Central memory CD4-positive, alpha-beta T cell (primary cell): ENCODE measurements around the gene GRK5.

ENCODE experiments used
- DNase-seq: peaks from one replicate; pipeline ENCODE4 v3.0.0; 2022

GRK5 gene

DNA sequence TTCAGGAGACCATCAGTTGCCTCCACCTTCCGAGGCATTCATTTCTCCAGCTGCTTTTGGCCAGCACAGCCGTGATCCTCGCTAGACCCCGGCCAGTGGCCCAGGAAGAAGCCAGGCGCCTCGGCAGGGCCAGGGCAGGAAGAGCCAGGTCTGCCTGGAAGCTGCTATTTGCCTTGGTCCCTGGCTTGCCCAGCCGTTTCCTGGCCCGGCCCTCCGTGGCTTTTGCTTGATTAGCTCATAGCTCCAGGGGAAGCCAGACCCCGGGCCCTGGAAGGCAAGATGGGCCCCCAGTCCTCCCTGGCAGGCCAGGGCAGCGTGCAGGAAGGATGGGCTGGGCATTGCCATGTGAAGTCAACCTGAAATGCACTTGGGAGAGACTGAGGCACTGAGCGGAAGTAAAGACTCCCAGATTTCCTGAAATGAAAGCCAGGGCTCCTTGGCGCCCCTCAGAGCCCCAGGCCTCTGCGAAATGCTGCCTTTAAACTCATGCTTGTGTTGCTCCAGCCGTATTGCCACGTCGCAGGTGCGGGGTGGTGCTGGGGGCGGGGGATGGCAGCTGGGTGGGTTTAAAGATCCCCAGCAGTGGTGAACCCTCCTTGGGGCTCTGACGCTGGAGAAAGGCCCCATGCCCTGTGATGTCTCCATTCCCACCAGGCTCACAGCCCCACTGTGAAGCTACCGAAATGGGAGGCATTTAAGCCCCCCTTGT lies 160.6 kb downstream of the GRK5 start:
- no peak for DNase-seq

DNA sequence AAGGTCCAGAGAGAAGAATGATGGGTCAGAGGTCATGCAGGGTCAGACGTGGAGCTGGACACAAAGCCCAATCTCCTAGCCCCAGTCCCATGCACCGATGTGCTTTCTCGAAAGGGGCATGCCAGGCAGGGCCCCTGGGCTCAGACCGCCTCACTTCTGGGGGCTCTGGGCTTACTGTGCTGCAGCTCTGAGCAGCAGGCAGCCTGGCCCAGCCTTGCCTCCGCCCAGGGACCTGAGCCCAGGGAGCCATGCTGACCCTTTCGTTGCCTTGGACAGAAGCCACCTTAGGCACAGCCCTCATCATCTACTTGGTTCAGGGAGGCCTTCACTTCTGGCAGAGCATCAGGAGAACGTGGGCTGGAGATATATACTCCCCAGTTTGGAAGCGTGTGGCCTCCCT lies 161.2 kb downstream of the GRK5 start:
- no peak for DNase-seq

DNA sequence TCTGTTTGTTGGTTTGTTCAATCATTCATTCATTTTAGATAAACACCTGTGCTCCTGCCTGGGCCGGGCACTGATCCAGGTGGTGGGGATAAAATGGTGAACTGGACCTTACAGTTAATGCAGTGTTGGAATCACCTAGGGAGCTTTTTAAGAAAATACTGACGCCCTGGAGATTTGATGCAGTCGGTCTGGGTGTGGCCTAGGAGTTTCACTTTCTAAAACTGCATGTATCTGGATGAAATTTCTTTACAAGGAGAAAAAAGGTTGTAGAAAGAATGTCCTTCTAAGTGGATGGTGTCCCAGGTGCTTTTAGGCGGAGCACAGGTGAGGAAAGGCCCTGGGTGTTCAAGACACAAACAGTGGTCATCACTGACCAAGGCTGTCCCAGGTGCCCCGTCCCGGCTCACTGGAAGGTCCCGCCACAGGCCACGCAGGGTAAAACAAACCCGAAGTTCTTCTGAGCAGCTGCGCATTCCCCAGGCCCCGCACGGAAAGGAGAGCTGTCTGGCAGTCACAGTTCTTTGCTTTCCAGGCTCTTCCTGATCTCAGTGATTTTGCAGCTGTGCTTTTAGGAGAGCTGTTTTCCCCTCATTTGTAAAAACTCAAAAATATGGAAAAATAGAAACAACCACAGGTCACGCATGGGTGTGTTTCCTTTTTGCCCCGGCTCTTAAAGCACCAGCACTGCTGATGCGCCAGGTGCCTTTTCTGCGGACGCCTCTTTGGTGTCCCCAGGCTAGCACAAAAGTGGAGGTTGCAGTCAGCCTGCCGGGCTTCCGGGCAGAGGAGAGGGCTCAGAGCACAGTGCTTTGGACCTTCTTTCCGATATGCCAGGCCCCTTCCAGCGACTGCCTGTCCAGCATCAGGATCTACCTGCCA lies 161.9 kb downstream of the GRK5 start:
- DNase-seq: no peak

DNA sequence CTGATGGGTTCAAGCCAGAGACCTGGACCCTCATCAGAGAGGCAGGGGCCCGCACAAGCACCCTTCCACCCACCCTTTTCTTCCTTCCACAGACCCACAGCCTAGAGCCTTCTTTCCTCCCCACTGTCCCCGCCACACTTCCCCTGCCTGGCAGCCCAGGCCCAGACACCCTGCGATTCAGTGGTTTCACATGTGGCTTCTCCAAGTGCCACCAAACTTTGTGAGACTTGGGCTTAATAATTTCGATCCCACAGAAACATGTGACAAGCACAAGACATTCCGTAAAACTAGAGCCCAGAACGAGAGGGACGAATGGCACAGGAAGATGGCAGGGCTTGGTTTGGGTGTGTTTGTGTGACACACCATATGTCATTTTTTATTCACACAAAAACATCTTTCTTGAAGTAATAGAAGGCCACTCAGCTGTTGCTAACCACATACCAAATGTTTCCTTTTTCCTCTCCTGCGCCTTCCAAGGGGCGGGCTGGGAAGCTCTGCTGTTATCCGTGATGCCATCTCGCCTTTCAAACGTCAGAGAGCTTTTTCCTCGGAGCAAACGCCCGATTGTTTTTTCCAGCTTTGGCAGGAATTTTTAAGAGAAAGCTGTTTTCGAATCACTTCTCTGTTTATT lies 162.9 kb downstream of the GRK5 start:
- DNase-seq: no peak

DNA sequence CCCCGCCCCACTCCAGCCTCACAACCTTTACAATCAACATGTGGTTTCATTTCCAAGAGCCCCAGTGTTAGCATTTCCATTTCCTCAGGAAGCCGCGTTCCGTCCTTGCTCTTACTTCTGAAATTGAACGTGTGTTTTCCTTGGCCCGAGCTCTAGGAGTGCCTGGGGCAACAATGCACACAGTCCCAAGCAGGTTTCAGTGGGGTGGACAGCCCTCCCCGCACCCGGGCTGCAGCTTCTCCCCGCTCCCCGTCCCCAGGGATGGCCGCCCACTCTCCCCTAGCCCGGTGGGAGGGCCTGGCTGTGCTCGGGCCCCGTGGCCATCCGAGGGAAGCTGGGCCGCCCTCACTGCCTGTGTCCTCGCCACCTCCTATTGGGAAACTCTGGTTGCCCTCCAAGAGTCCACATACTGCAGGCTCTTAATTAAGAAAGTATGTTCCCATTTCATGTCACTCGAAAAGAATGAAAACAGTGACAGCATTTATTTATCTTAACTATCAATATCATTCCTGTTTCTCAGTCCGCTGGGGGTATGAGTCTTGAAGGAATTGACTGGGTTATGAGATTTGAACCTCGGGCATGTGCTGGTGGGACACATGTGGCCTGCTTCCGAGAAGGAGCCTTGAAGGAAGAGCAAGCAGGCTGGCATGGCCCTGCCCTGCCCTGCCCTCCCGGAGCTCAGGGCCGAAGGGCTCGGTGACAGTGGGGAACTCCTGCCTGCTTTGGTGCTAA lies 163.8 kb downstream of the GRK5 start:
- no peak for DNase-seq

DNA sequence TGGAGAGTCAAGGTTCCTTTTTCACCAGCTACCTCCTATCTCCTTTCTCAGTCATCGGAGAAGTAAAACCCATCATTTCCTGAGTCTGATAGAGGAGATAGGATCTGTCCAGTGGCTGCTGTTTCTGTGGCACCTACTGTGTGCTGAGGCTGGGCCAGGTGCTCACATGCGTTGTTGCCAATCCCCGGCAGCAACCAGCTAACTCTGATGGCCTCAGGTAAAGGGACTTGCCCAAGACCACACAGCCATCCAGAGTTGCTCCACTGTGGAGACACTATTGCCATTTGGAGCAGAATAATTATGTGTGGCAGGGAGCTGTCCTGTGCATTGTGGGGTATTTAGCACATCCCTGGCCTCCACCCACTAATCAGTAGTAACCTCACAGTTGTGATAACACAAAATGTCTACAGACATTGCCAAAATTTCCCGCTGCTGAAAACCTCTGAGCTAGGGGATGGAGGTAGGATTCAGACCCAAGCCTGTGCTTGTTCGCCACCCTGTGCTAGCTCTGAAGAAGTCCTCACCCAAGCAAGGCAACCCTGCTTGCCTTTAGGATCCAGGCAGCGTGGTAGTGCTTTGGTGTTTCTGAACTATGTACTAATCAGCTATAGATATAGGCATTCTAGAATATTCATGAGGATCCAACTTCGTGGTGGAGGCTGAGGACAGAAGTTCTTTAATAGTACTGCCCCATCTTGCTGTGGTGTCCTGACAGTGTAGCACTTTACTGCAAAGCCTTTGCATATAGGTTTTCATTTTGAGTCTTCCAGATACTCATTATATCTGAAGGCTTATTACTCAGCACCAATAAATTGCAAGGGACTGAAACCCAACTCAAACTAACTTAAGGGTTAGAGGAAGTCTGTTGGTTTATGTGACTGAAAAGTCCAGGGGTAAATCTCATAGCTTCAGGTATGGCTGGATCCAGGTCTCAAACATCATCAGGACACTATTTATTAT lies 164.6 kb downstream of the GRK5 start:
- no peak for DNase-seq

DNA sequence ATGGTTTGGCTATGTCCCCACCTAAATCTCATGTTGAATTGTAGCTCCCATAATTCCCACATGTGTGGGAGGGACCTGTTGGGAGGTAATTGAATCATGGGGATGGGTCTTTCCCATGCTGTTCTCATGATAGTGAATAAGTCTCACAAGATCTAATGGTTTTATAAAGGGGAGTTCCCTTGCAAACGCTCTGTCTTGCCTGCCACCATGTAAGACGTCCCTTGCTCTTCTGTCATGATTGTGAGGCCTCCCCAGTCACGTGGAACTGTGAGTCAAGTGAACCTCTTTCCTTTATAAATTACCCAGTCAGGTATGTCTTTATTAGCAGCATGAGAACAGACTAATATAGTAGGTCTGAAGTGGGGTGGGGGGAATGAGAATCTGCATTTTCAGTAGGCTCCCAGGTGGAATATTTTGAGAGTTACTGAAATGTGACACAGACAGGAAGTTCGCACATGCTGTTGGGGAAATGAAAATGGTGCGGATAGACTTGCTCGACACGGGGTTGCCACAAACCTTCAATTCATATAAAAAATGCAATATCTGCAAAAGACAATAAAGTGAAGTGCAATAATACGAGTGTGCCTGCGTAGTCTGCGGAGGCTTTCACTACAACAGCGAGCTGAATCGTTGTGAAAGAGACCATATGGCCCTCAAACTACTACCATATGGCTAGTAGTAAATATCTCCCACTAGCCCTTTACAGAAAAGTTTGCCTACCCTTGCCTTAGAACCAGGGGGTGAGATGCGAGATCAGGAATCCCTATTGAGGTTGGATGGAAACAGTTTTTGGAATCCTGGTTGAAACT lies 166.1 kb downstream of the GRK5 start:
- no peak for DNase-seq

DNA sequence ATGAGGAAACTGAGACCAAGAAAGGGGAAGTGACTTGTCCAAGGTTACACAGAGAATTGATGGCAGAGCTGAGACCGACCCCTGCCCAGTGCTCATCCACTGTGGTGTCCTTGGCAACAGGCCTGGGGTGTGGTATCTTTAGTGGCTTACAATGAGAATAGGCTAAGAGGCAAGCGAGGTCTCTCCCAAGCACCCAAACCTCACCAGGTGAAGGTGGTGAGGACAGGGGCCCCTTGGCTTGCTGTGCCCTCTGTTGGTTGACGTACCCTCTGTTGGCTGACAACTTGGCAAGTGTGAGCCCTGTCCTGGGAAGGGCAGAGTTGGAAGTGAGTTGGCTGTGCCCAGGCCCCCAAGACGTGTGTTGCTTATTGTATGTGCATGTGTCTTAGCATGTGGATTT lies 166.9 kb downstream of the GRK5 start:
- no peak for DNase-seq

DNA sequence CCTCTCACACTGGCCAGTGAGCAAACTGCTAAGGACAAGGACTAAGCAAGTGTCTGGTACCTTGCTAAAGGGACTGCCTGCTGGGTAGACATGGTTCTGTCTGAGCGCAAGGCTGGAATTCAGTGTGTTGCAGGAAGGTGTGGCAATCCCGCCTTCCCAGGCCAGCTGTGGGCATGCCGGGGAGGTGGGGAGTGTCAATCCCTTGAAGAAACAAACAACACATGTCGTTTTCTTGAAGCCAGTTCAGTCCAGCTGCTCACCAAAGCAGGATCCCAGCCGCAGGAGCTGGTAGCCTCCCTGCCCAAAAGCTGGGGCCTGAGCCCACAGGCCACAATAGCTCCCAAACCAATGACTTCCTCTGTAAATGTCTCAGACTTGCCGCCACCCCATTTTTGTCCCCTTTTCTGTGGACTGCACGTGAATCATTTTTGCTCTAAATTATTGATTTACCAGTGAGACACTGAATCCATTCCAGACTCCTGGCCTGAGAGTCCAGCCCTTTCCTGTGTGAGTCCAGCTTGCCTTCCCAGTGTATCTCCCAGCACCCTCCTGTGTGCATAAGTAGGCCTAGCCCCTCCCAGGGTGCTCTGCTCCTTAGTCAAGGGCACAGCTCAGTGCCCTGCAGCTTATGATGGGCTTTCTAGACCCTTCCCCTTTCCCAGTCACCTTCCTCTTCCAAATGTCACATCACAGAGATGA lies 168.4 kb downstream of the GRK5 start:
- DNase-seq: no peak

DNA sequence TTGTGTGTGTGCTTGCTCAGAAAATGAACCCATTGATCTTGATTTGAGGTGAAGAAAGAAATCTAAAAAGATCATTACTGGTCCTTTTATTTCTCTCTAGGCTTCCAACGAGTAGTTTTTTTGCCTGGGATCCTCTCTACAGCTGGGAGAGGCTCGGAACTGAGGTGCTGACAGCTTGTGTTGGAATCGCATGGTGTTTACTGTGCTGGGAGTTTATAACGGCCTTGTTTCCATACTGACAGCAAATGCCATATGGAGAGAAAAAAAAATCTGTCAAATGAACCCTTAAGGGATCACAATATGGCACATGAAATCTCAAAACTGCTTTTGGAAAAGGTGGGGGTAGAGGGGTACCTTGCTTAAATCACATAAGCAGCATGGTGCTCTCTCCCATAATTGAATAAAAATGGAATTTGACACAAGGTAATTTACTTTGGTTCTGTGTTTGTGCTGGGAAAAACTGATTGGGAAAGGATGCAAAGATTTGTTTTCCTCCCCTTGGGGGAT lies 170.1 kb downstream of the GRK5 start:
- DNase-seq: no peak

DNA sequence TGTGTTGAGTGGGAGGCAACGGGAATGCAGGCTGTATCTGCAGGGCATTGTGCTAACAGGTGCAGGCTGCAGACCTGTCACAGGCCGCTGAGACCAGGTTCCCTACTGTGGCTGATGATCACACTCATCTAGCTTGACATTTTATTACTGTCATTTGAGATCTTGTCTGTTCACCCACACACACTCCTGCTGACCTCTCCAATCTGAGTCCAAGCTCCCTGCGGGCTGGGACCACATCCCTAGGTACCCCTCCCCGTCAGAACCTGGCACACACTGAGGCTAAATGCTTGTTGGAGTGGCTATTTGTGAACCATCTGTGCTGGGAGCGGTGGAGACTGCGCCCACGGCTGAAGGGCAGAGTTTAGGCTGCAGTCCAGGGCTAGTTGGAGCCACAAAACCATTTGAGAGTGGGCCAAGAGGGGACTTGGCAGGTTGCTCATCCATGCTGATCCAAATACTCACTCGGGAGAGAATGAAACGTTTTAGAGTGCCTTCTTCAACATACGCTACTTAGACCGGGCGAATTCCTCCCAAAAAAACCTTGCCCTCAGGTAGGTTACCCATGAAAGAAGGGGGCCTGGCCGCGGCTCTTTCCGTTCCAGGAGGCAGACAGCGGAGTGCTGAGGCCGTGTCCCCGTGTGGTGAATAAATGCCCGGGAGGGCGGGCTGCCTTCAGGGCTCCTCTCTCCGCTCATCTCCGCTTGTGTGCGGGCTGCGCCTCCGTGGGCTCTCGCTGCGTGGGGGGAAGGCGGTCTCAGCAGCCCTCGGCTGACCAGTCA lies 170.8 kb downstream of the GRK5 start:
- DNase-seq: no peak

DNA sequence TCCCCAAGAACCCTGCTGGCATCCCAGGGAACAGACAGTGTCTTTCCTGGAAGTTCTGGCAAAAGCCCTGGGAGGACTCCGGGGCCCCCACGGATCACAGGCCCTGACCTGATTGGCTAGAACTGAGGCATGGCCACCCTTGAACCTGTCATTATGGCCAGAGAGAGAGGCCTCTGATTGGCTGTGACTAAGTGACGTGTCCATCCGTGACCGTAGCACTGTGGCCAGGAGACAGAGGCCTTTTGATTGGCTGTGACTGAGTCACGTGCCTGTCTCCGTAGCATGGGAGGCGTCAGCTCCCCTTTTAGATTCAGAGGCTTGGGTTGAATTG lies 171.3 kb downstream of the GRK5 start:
- no peak for DNase-seq

DNA sequence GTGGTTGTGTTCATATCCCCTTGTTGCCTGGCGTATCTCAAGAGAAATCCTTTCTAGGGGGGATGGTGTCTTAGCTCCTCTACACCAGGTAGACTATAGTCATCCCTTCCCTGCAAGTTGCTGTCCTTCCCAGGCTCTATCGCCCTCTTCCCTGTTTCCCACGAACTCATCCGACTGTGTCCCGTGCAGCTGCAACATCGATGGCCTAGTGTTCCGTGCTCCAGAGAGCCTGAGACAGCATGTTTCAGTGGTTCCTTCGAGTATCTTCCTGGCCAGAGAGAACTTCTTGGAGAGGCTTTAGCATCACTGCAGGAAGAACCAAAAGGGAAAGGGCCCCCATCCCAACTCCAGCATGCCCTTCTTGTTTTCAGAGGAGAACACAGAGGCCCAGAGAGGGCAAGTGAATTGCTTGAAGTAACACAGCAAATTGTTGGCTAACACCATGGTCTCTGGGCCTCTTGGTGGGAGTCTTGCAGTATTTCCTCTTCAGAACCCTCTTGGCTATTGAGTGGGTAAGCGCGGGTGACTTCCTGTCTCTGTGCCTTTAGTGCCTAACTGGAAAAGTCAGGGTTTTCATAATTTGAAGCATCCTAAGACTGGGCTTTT lies 172.2 kb downstream of the GRK5 start:
- no peak for DNase-seq

DNA sequence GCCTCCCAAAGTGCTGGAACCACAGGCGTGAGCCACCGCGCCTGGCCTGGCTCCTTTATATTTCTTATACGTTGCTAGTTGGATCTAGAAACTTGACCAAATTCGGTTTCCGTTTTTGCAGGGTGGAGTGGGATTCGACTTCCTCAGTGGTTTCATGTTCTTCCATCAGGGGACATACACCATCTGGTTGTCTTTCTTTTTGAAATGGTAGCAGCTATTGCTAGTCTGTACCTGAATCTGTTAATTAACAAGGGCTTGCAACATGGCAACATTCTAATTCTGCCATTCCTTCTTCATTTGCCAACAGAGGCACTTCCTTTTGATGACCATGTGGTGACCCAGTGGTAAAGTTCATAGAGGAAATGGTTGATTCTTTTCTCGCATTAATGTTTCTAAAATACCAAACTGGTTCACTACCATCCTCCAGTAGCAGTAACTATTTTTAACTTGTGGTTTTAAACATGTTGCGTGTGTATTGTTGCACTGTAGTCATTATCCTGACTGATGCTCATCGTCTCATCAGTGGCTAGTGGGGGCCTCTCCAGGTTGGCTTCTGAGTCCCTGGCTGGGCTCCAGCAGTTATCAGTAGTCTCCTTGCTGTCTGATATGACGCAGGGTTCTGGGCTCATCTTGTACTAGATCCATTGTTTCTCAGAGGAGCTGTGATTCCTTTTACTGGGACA lies 175.9 kb downstream of the GRK5 start:
- DNase-seq: no peak

DNA sequence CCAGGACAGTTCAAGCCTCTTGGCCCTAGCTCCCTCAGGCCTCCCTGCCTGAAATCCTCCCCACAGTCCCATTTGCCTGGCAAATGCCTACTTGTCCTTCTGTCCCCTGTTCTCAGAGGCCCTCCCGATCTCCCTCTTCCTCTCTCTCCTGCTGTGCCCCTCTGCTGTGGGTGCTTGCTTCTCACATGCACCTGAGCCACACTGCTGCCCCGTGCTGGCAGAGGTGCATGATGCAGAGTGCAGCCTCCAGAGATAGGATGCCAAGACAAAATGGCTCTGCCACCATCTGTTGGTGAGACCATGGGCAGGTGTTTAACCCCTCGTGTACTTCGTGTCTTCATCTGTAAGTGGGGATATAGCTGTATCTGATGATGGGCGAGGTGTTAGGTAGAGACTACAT lies 176.8 kb downstream of the GRK5 start:
- no peak for DNase-seq

DNA sequence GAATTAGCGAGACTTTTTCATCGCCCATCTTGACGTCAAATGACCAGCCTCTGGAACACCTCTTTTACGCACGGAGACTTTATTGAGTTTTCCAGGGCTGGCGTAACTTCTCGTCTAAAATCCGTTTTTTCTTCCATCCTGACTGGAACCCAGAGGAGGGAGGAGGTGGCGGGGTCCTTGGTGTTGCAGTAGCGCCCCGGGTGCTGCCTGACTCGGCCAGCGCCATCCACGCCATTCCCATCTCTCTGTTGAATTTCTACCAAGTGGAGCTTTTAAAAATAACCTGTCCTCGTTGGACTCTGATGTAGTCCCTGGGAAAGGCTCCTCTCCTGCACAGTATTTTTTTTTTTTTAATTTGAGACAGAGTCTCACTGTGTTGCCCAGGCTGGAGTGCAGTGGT lies 179.3 kb downstream of the GRK5 start:
- DNase-seq: no peak

DNA sequence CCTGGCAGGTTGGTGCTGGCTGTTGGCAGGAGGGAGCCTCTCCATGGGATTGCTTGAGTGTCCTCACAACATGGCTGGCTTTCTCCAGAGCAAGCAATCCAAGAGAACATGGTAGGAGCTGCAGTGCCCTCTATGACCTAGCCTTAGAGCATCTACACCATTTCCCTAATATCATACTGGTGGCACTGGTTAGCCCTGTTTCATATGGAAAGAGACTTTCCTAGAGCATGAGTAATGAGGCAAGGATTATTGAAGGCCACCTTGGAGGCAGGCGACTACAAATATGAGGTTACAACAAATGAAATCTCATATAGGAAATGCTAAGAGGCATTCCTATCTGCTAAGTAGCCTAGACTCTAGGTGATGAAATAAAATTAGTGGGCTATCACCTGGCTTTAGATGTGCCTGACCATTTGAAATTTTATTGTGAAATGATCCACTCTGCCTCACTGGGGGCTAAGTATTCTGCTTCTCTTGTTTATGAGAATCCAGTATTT lies 181.5 kb downstream of the GRK5 start:
- no peak for DNase-seq
